Fibroblast of skin of abdomen (primary cell): Measurements from ENCODE around the gene AR.

Source experiments
- DNase-seq: peaks from one replicate; pipeline ENCODE4 v3.0.0-alpha.2; 2013

The AR gene

GRCh38 chrX:67563469-67564448 is 19.9 kb downstream of the AR start:
- peak; percentile 10 for DNase-seq

- no peak for DNase-seq
Observed at GRCh38 chrX:67564475-67564874, 20.7 kb downstream of the AR start.

GRCh38 chrX:67568769-67569168 is 24.9 kb downstream of the AR start:
- no peak for DNase-seq

DNA sequence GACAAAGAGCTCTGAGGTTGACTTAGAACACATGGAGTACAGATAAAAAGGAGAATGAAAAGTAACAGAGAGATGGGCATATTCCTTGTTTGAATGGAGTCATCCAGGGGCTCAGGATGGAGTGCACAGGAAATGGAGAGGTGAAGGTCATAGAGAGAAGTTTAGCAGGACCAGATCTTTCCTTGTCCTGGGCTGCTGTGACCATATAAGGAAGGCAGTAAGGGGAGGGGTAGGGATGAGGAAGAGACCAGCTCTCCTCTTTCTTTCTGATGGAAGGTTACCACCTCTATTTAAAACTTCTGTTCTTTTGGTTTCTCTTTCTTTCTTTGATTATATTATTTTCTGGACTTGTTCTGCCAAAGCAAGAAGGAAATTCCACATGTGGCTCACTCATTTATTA is 27.0 kb downstream of the AR start:
- no peak for DNase-seq

DNA sequence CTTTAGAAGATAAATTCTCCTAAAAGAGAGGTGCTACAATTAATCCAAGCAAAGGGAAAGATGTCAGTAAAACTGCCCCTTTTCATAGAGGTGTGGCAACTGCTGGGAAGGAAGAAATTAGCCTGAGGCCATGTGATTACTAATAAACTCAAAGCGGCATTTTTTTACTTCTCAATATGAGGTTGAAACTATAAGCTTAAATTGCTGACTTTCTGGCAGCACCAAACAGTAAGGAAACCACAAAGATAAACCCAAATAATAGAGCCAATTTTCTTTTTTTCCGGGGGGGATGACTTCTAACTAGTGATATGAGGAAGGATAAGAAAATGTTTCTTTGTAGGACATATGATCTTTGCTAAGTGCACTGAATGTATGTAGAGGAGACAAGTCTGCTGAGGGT is 30.9 kb downstream of the AR start:
- DNase-seq, result no peak

GRCh38 chrX:67582436-67582835 is 38.6 kb downstream of the AR start:
- no peak for DNase-seq

DNA sequence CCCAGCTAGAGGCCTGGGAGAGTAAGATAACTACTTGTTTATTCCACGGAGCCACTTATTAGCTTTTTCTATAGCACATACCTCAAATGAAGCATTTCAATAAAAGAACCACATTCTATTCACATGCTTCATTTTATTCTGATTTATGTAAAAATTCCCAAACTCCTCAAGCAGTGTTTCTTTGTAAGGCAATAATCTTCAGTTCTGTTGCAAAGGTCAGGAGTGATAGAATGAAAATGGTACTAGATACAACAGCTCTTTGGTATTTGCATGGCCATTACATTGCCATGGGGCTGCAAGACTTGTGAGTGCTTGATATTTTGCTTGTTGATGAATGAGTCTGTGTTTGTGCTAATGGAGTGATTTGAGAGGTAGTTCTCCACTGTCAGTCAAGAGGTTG is 39.4 kb downstream of the AR start:
- no peak for DNase-seq

DNA sequence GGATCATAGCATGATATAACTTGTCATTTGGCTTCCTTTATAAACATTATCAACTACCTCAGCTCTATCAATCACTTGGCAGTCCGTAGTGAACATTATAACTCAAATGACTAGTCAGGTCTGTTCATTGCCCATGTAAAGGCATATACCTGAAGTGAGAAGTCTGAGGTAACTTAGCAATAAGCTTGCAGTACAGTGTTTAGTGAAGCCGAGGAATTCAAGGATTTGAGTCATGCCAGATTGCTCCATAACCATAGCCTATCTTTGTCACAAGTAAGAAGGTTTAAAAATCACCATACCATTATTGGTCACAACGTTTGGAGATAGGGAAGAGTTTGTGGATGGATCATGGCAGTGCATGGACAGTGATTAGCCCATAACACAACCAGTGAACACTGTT is 41.6 kb downstream of the AR start:
- DNase-seq, result no peak

GRCh38 chrX:67587946-67588624 is 44.3 kb downstream of the AR start:
- DNase-seq, result no peak

GRCh38 chrX:67596839-67597790 is 53.3 kb downstream of the AR start:
- DNase-seq, result no peak

- DNase-seq, result no peak
Observed at GRCh38 chrX:67599532-67599931, 55.7 kb downstream of the AR start.

- peak; percentile 50 for DNase-seq
Observed at GRCh38 chrX:67601771-67602170, 58.0 kb downstream of the AR start.

GRCh38 chrX:67604979-67605703 is 61.3 kb downstream of the AR start:
- peak; percentile 92 for DNase-seq

DNA sequence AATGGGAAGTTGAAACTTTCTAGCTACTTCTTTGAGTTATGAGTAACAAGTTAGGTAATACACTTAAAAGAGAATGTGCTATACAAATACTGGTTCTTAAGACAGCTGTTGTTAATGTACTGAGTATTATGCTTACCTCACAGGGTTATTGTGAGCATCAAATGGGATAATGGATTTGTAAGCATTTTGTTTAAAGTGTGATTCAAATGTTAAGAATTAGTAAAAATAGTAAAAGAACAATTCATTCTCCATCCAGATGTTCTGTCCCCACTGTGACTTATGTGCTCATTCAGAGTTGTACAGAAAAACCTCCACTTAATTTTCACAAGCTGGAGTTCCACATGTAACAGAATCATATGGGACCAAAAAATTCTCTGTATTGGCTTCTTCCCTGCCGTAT is 63.6 kb downstream of the AR start:
- peak; percentile 63 for DNase-seq

GRCh38 chrX:67610282-67610681 is 66.5 kb downstream of the AR start:
- DNase-seq, result no peak

DNA sequence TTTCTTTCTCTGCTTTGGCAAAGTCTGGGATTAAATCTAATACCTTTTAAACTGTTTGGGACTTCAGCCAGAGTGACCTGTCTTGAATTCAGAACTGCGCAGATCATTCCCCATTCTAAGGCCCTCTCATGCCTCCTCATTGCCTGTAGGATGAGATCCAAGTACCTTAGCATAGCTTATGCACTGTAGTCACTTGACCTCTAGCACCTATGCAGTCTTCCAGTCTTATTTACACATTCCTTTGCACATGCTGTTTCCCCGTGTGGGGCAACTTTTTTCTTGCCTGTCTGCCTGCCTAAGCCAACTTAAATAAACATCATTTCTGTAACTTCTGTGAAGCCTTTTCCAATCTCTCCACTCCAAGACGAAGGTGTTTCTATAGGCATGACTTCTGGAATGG is 68.4 kb downstream of the AR start:
- peak; percentile 13 for DNase-seq

GRCh38 chrX:67613366-67613765 is 69.5 kb downstream of the AR start:
- DNase-seq, result peak; percentile 20

DNA sequence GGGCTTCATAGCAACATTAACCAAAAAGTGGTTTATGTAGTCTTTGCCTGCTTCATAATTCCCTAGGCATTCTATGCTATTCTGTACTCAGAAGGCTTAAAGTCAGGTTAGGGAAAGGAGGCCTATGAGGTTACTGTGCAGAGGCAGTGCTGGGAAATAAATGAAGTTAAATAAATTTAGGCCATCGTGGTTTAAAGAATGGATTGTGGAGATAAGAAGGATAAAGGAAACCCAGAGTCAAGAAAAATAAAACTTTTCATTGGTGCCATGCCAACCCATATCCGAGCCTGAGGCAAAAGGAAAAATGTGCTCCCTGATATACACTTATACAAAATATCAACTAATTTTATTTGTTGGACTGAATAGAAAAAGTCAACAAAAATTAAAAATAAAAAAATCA is 70.2 kb downstream of the AR start:
- no peak for DNase-seq

DNA sequence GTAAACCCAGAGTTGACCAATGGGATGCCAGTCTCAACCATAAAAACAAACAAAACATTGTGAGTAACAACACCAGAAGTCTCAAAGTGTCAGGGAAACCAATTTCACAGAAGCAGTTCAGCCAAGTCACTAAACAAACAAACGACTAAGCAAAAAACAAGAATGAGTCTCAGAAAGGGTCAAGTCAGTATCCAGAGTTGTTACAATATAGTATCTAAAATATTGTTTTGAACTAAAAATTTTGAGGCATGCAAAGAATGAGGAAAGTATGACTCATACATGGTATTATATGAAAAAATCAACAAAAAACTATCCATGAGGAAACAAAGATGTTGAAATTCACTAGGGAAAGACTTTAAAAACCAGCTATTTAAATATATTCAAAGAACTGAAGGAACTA is 70.6 kb downstream of the AR start:
- DNase-seq, result no peak

DNA sequence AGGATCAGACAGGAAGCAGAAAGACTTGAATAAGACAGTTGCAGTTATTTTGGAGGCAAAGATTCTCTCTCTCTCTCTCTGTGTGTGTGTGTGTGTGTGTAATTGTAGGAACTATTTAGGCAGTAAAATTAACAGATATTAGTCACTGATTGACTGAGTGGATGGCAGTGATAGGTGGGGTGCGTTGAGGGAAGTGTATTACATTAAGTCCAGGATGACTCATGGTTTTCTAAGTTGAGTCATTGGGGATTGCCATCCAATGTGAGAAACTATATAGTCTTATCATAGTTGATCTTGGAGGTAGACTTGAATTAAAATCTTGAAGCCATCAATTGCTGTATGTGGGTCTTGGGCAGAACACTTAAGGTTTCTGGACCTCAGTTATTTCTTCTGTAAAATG is 75.4 kb downstream of the AR start:
- DNase-seq, result peak; percentile 81

GRCh38 chrX:67622053-67622585 is 78.3 kb downstream of the AR start:
- no peak for DNase-seq

DNA sequence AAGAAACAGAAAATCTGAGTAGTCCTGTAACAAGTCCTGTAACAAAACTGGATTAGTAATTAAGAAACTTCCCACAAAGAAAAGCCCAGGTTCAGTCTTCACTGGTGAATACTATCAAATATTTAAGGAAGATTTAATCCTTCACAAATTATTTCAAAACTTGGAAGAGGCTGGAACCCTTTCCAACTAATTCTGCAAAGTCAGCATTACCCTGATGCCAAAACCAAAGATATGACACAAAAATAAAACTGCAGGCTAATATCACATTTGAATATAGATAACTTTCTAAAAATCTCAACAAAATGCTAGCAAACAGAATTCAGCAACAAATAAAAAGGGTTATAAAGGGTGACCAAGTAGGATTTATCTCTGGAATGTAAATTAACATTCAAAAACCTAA is 80.5 kb downstream of the AR start:
- no peak for DNase-seq
